IMR-90 (cell line): ENCODE results near the gene SLC26A1. TPM values are rescaled to one million over a fixed set of nuclear protein-coding genes. Genes with fewer than 3 reads are reported as not detected.

ENCODE experiments used
- ATAC-seq: fragments of 200-7000 bp; cut with Tn5 transposase; 2 replicates; pipeline ENCODE4 v1.9.1; 2020; ENCODE audit warnings: low read depth, mild to moderate bottlenecking, moderate library complexity
- BruUV-seq: library from RNA; stranded (reverse); fragments of 400-500 nt; replicated peaks from 2 replicates; lab custom pipeline; 2021; lab: Mats Ljungman, UMichigan
- CTCF ChIA-PET: fragments of 300-600 bp; formaldehyde crosslinking; extraction: SDS; loops from one replicate; lab custom pipeline; 2021; ENCODE audit warnings: antibody characterized with exemption; lab: Yijun Ruan, JAX
- POLR2A ChIA-PET: fragments of 300-600 bp; sonication (Branson Sonifier 250); formaldehyde crosslinking; loops from one replicate; lab custom pipeline; 2022; ENCODE audit warnings: antibody characterized with exemption; ENCODE audit not compliant: unreplicated experiment; lab: Charles Lee
- DNase-seq: peaks from one replicate; pipeline ENCODE4 v3.0.0; 2013
- H2AFZ ChIP-seq: replicated peaks from 2 replicates; pipeline ENCODE3; 2013; ENCODE audit warnings: low read length, mild to moderate bottlenecking; ENCODE audit not compliant: poor library complexity
- H2AK5ac ChIP-seq: 2 replicates; pipeline ENCODE4 v1.6.1; 2013; ENCODE audit warnings: low read depth, low read length, inconsistent platforms
- H2AK9ac ChIP-seq: replicated peaks from 2 replicates; pipeline ENCODE3; 2013; ENCODE audit warnings: mild to moderate bottlenecking, low read depth, low read length, moderate library complexity; ENCODE audit not compliant: poor library complexity
- H2BK120ac ChIP-seq: 2 replicates; pipeline ENCODE4 v1.6.1; 2013; ENCODE audit warnings: low read depth, low read length, inconsistent platforms
- H2BK15ac ChIP-seq: 3 replicates; pipeline ENCODE4 v1.6.1; 2013; ENCODE audit warnings: low read depth, low read length, inconsistent platforms
- H2BK20ac ChIP-seq: 2 replicates; pipeline ENCODE4 v1.6.1; 2013; ENCODE audit warnings: low read depth, mild to moderate bottlenecking, inconsistent platforms, low read length, moderate library complexity
- H2BK5ac ChIP-seq: 2 replicates; pipeline ENCODE4 v1.6.1; 2013; ENCODE audit warnings: mild to moderate bottlenecking, low read depth, low read length, inconsistent platforms; ENCODE audit not compliant: poor library complexity, severe bottlenecking
- H3K14ac ChIP-seq: replicated peaks from 2 replicates; pipeline ENCODE4 v1.6.1; 2013; ENCODE audit warnings: low read depth, low read length, inconsistent platforms
- H3K18ac ChIP-seq: 2 replicates; pipeline ENCODE4 v1.6.1; 2013; ENCODE audit warnings: low read depth, low read length, control low read depth
- H3K23ac ChIP-seq: 2 replicates; pipeline ENCODE4 v1.6.1; 2013; ENCODE audit warnings: low read depth, low read length, inconsistent platforms
- H3K27ac ChIP-seq: 2 replicates; pipeline ENCODE4 v1.5.1; 2013; ENCODE audit warnings: mild to moderate bottlenecking, control low read depth, low read length; ENCODE audit not compliant: insufficient read depth
- H3K27me3 ChIP-seq: 2 replicates; pipeline ENCODE4 v1.6.1; 2013; ENCODE audit warnings: low read length; ENCODE audit not compliant: control insufficient read depth, insufficient read depth
- H3K36me3 ChIP-seq: 2 replicates; pipeline ENCODE4 v1.6.1; 2013; ENCODE audit warnings: low read length, mixed read lengths; ENCODE audit not compliant: control insufficient read depth, insufficient read depth
- H3K4ac ChIP-seq: 2 replicates; pipeline ENCODE4 v1.6.1; 2013; ENCODE audit warnings: low read depth, low read length, inconsistent platforms
- H3K4me1 ChIP-seq: 2 replicates; pipeline ENCODE4 v1.6.1; 2013; ENCODE audit warnings: low read length, mixed read lengths; ENCODE audit not compliant: control insufficient read depth, insufficient read depth
- H3K4me2 ChIP-seq: 2 replicates; pipeline ENCODE4 v1.6.1; 2013; ENCODE audit warnings: low read depth, mild to moderate bottlenecking, control low read depth, low read length, moderate library complexity
- H3K4me3 ChIP-seq: 2 replicates; pipeline ENCODE4 v1.5.1; 2013; ENCODE audit warnings: low read depth, mild to moderate bottlenecking, control low read depth, low read length, moderate library complexity; ENCODE audit not compliant: insufficient read depth
- H3K56ac ChIP-seq: 2 replicates; pipeline ENCODE4 v1.6.1; 2013; ENCODE audit warnings: low read length, inconsistent platforms; ENCODE audit not compliant: insufficient read depth; ENCODE audit errors: extremely low read depth
- H3K79me1 ChIP-seq, 2 experiments: 2 replicates each; pipeline ENCODE4 v1.6.1; 2013; ENCODE audit warnings: low read length in 2 of 2, inconsistent platforms in 1 of 2, low read depth in 1 of 2
- H3K9ac ChIP-seq: 2 replicates; pipeline ENCODE4 v1.6.1; 2013; ENCODE audit warnings: low read depth, low read length, control low read depth
- H3K9me1 ChIP-seq: 2 replicates; pipeline ENCODE4 v1.6.1; 2013; ENCODE audit warnings: low read length, inconsistent platforms; ENCODE audit not compliant: insufficient read depth
- H3K9me3 ChIP-seq: 2 replicates; pipeline ENCODE4 v1.6.1; 2013; ENCODE audit warnings: low read length; ENCODE audit not compliant: control insufficient read depth, insufficient read depth
- H4K20me1 ChIP-seq: 2 replicates; pipeline ENCODE4 v1.6.1; 2013; ENCODE audit warnings: low read length, inconsistent platforms; ENCODE audit not compliant: insufficient read depth
- H4K5ac ChIP-seq: 2 replicates; pipeline ENCODE4 v1.6.1; 2013; ENCODE audit warnings: mild to moderate bottlenecking, low read depth, low read length, control low read depth
- H4K8ac ChIP-seq, 2 experiments: 2 replicates each; pipeline ENCODE4 v1.6.1; 2013; ENCODE audit warnings: low read depth in 2 of 2, low read length in 2 of 2, control low read depth in 1 of 2, inconsistent platforms in 1 of 2
- H4K91ac ChIP-seq: 2 replicates; pipeline ENCODE4 v1.6.1; 2013; ENCODE audit warnings: low read depth, low read length, inconsistent platforms; ENCODE audit not compliant: insufficient read depth
- BHLHE40 ChIP-seq: fragments of 150-350 bp; IDR thresholded peaks from 2 replicates; pipeline ENCODE4 v1.6.1; 2016; ENCODE audit warnings: mild to moderate bottlenecking, low read depth, low read length
- CEBPB ChIP-seq: IDR thresholded peaks from 2 replicates; pipeline ENCODE4 v1.6.1; 2012; ENCODE audit warnings: low read depth, low read length, improper control_type of control experiment
- CHD1 ChIP-seq: IDR thresholded peaks from 2 replicates; pipeline ENCODE4 v1.6.1; 2012; ENCODE audit warnings: low read depth, low read length, improper control_type of control experiment
- FOS ChIP-seq: fragments of 150-350 bp; IDR thresholded peaks from 2 replicates; pipeline ENCODE4 v1.6.1; 2016; ENCODE audit warnings: low read depth, low read length
- MAZ ChIP-seq: IDR thresholded peaks from 2 replicates; pipeline ENCODE4 v1.6.1; 2012; ENCODE audit warnings: low read depth, mild to moderate bottlenecking, low read length, improper control_type of control experiment, moderate library complexity, borderline replicate concordance
- MXI1 ChIP-seq: IDR thresholded peaks from 2 replicates; pipeline ENCODE4 v1.6.1; 2012; ENCODE audit warnings: low read depth, mild to moderate bottlenecking, low read length, moderate library complexity, borderline replicate concordance
- NFE2L2 ChIP-seq: fragments of 150-350 bp; IDR thresholded peaks from 2 replicates; pipeline ENCODE4 v1.6.1; 2016; ENCODE audit warnings: low read depth, mild to moderate bottlenecking, low read length
- POLR2A ChIP-seq: IDR thresholded peaks from 2 replicates; pipeline ENCODE4 v1.6.1; 2012; ENCODE audit warnings: mild to moderate bottlenecking, low read depth, low read length
- RAD21 ChIP-seq: IDR thresholded peaks from 2 replicates; pipeline ENCODE4 v1.6.1; 2012; ENCODE audit warnings: low read length, improper control_type of control experiment
- RCOR1 ChIP-seq: IDR thresholded peaks from 2 replicates; pipeline ENCODE4 v1.6.1; 2012; ENCODE audit warnings: mild to moderate bottlenecking, low read length, improper control_type of control experiment; ENCODE audit not compliant: insufficient replicate concordance
- RFX5 ChIP-seq: IDR thresholded peaks from 2 replicates; pipeline ENCODE4 v1.8.0; 2012; ENCODE audit warnings: low read depth, mild to moderate bottlenecking, low read length, moderate library complexity
- SMC3 ChIP-seq: fragments of 150-350 bp; IDR thresholded peaks from 2 replicates; pipeline ENCODE4 v1.6.1; 2016; ENCODE audit warnings: low read depth, mild to moderate bottlenecking, antibody characterized with exemption, low read length, moderate library complexity
- WGBS, 2 experiments: methylation state at CpG; one replicate each; pipeline versions ENCODE4 v1.1.5 to v1.1.7; 2013; ENCODE audit warnings: missing lambda C conversion rate in 2 of 2; ENCODE audit not compliant: insufficient read length in 1 of 2; ENCODE audit errors: extremely low coverage in 2 of 2; 5-methylcytosine and 5-hydroxymethylcytosine counted together
- dilution Hi-C: fragments of 300-500 bp; cut with HindIII; formaldehyde crosslinking; loops from one replicate; pipeline ENCODE4 v1.14.3; 2018; ENCODE audit warnings: low sequenced_read_pairs; ENCODE audit not compliant: unreplicated experiment
- in situ Hi-C: fragments of 300-500 bp; cut with MboI; formaldehyde crosslinking; loops from 3 replicates; pipeline ENCODE4 v1.14.3; 2019; ENCODE audit warnings: low sequenced_read_pairs, inconsistent platforms, mixed read lengths
- intact Hi-C: fragments of 100-400 bp; cut with micrococcal nuclease; formaldehyde crosslinking; loops from 2 replicates; pipeline ENCODE4 v1.10.0; 2022
- polyA plus RNA-seq, 3 experiments: library from polyadenylated mRNA; depleted of rRNA; stranded (reverse); fragments of >200 nt; gene quantifications; 2 replicates each; pipeline ENCODE4 v1.2.3, GENCODE V29; 2012; ENCODE audit warnings: low replicate concordance in 1 of 3
- total RNA-seq: library from RNA; depleted of rRNA; stranded (reverse); fragments of >200 nt; gene quantifications from 2 replicates; pipeline ENCODE4 v1.2.3, GENCODE V29; 2012
- TF ChIP-seq, protein P1 (sequence below): fragments of 150-350 bp; IDR thresholded peaks from 2 replicates; pipeline ENCODE4 v1.6.1; 2017; ENCODE audit warnings: mild to moderate bottlenecking, antibody characterized with exemption, low read length, low read depth
- TF ChIP-seq, protein P2 (sequence below): conservative IDR thresholded peaks from 2 replicates; pipeline ENCODE4 v1.5.1; 2012; ENCODE audit warnings: mild to moderate bottlenecking, low read depth, low read length, improper control_type of control experiment
- TF ChIP-seq, protein P3 (sequence below): fragments of 150-350 bp; IDR thresholded peaks from 2 replicates; pipeline ENCODE4 v1.6.1; 2016; ENCODE audit warnings: low read depth, mild to moderate bottlenecking, low read length, moderate library complexity, borderline replicate concordance

Gene SLC26A1
- total and polyA plus RNA-seq, 2 of the 4 experiments (the other 2 are of a cell fraction), result 0.09 TPM; not detected in 1

DNA sequence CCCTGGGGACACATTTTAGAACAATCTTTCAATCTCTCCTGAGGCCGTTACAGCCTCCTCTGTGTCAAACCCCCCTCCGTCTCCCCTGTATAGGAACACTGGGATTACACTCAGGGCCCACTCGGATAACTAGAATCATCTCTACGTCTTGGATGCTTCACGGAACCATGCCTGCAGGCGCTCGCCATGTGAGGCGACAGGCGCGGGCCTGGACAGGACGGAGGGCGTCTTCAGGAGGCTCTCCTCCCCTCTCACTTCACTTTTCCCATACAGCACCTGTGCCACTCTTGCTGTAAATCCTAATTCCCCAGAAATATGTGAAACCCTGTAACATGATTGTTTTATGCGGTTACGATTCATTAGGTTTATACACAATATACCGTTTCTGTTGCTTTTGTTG lies 10.4 kb downstream of the SLC26A1 start:
- TF ChIP-seq CHD1 (no peak), RCOR1 (no peak), MXI1 (no peak), POLR2A (no peak), CEBPB (no peak), RFX5 (no peak), FOS (no peak), RAD21 (no peak), MAZ (no peak), NFE2L2 (no peak), BHLHE40 (no peak), SMC3 (no peak)
- TF ChIP-seq, protein P1, sequence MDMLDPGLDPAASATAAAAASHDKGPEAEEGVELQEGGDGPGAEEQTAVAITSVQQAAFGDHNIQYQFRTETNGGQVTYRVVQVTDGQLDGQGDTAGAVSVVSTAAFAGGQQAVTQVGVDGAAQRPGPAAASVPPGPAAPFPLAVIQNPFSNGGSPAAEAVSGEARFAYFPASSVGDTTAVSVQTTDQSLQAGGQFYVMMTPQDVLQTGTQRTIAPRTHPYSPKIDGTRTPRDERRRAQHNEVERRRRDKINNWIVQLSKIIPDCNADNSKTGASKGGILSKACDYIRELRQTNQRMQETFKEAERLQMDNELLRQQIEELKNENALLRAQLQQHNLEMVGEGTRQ, result no peak
- TF ChIP-seq, protein P2, sequence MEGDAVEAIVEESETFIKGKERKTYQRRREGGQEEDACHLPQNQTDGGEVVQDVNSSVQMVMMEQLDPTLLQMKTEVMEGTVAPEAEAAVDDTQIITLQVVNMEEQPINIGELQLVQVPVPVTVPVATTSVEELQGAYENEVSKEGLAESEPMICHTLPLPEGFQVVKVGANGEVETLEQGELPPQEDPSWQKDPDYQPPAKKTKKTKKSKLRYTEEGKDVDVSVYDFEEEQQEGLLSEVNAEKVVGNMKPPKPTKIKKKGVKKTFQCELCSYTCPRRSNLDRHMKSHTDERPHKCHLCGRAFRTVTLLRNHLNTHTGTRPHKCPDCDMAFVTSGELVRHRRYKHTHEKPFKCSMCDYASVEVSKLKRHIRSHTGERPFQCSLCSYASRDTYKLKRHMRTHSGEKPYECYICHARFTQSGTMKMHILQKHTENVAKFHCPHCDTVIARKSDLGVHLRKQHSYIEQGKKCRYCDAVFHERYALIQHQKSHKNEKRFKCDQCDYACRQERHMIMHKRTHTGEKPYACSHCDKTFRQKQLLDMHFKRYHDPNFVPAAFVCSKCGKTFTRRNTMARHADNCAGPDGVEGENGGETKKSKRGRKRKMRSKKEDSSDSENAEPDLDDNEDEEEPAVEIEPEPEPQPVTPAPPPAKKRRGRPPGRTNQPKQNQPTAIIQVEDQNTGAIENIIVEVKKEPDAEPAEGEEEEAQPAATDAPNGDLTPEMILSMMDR, result no peak
- TF ChIP-seq, protein P3, sequence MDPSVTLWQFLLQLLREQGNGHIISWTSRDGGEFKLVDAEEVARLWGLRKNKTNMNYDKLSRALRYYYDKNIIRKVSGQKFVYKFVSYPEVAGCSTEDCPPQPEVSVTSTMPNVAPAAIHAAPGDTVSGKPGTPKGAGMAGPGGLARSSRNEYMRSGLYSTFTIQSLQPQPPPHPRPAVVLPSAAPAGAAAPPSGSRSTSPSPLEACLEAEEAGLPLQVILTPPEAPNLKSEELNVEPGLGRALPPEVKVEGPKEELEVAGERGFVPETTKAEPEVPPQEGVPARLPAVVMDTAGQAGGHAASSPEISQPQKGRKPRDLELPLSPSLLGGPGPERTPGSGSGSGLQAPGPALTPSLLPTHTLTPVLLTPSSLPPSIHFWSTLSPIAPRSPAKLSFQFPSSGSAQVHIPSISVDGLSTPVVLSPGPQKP, result no peak
- Histone ChIP-seq H4K5ac (no peak overlapping the region), H3K4me1 (peaks cover 12% of the 10 kb centered on the region; the same call in 1 of the 2 replicates), H2AFZ (no peak overlapping the region), H2AK9ac (no peak overlapping the region), H3K36me3 (no peaks in the 10 kb centered on the region), H3K27ac (no peak overlapping the region), H2BK20ac (no peak overlapping the region), H4K91ac (no peak overlapping the region), H3K9me1 (peaks cover 11% of the 10 kb centered on the region), H2BK15ac (no peak overlapping the region), H3K4me3 (no peak overlapping the region), H3K27me3 (no peaks in the 10 kb centered on the region), H3K9ac (no peak overlapping the region), H3K18ac (no peak overlapping the region), H3K23ac (no peak overlapping the region), H4K20me1 (no peaks in the 10 kb centered on the region; the same call in 1 of the 2 replicates), H3K79me1 (peaks cover 5 to 26% of the 10 kb centered on the region in 2 experiments; a peak in 1 of 4 replicates), H2BK5ac (no peak overlapping the region), H4K8ac (no peak overlapping the region), H3K4ac (no peak overlapping the region), H2BK120ac (no peak overlapping the region), H3K9me3 (no peaks in the 10 kb centered on the region), H3K4me2 (no peak overlapping the region), H2AK5ac (no peak overlapping the region), H3K56ac (no peak overlapping the region), H3K14ac (no peak overlapping the region)
- intact Hi-C loops (no loop called here), dilution Hi-C loops (no loop called here), in situ Hi-C loops (no loop called here)
- DNase-seq (no peak), ATAC-seq (no peak)
- ChIA-PET CTCF (no interaction called here), POLR2A (no interaction called here)
- WGBS, 2 experiments, result 81% methylated on average over 7 of the region's 15 CpGs; no CpG with 5 or more reads in 1 of the 2 experiments
- no TSS peak for BruUV-seq
